ENCODE results near the gene SRP68.

DNA sequence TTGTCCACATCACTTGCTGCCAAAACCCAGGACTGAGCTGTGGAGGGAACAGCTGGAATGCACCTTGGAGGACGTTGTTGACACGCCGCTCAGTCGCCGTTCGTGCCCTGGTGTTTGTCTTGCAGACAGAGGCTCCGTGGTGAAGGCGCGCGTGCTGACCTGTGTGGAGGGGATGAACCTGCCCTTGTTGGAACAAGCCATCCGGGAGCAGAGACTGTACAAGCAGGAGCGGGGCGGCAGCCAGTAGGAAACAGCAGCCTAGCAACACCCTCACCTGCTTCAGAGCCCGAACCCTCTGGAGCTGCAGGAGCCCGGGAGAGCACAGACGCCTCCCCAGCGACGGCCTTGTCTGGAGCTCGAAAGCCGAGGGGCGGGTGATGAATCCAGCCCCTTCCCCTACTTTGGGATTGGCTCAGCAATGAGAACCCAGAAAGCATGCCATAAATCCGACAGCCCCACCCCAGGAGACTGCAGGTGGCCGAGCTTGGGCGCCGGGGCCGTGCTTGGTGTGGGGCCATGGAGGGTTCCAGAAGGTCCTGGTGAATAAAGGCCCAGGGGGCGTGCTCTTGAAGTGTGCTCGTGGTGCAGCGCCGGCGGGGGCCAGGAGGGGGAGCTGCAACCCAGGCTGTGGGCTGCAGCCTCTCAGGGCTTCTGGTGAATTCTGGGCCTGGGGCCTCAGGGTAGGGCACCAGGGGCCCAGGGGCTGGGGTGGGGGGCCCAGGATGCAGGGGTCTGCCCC, 72.1 kb downstream of the SRP68 start:
- TF ChIP-seq, protein P1, sequence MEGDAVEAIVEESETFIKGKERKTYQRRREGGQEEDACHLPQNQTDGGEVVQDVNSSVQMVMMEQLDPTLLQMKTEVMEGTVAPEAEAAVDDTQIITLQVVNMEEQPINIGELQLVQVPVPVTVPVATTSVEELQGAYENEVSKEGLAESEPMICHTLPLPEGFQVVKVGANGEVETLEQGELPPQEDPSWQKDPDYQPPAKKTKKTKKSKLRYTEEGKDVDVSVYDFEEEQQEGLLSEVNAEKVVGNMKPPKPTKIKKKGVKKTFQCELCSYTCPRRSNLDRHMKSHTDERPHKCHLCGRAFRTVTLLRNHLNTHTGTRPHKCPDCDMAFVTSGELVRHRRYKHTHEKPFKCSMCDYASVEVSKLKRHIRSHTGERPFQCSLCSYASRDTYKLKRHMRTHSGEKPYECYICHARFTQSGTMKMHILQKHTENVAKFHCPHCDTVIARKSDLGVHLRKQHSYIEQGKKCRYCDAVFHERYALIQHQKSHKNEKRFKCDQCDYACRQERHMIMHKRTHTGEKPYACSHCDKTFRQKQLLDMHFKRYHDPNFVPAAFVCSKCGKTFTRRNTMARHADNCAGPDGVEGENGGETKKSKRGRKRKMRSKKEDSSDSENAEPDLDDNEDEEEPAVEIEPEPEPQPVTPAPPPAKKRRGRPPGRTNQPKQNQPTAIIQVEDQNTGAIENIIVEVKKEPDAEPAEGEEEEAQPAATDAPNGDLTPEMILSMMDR (IDR thresholded peaks at IDR 0.05) = peak; percentile 39 to 67 (median 54)
- TF ChIP-seq POLR2A (IDR thresholded peaks at IDR 0.05) = no peak

Measured in body of pancreas (tissue), 4 donors.